GM21529 (cell line): ENCODE measurements around the gene PCSK4.
"Not testable (repeated sequence)": the region's sequence is repeated elsewhere in the genome, so short reads cannot be mapped to it uniquely, and the experiment has no call there.

Source experiments
- ATAC-seq: cut with Tn5 transposase; IDR thresholded peaks from one replicate; pipeline ENCODE4 v1.9.1; 2021; ENCODE audit not compliant: unreplicated experiment

PCSK4 gene

GRCh38 chr19:1490311-1491113, at the start of gene PCSK4:
Gene PCSK4, minus strand, starts transcription at chr19:1490350. Its CDS starts 4 bp downstream, at chr19:1490346.
- peak; percentile 76 for ATAC-seq

- not testable (repeated sequence) for ATAC-seq
These were observed 49.6 kb upstream of the PCSK4 start for GRCh38 chr19:1539749-1540148.

- ATAC-seq: no peak
These were observed 48.8 kb upstream of the PCSK4 start for GRCh38 chr19:1538978-1539377.

GRCh38 chr19:1535699-1536098, 45.5 kb upstream of the PCSK4 start:
- ATAC-seq: not testable (repeated sequence)

- no peak for ATAC-seq
These were observed 44.8 kb upstream of the PCSK4 start for GRCh38 chr19:1534972-1535371.

- no peak for ATAC-seq
These were observed 43.5 kb upstream of the PCSK4 start for GRCh38 chr19:1533510-1534150.

- ATAC-seq: no peak
These were observed 41.9 kb upstream of the PCSK4 start for GRCh38 chr19:1532003-1532402.

GRCh38 chr19:1531587-1531986, 41.4 kb upstream of the PCSK4 start:
- no peak for ATAC-seq

- not testable (repeated sequence) for ATAC-seq
These were observed 40.7 kb upstream of the PCSK4 start for GRCh38 chr19:1530856-1531255.

GRCh38 chr19:1529430-1529816, 39.3 kb upstream of the PCSK4 start:
- ATAC-seq: no peak

- ATAC-seq: no peak
These were observed 38.7 kb upstream of the PCSK4 start for GRCh38 chr19:1528596-1529429.

- no peak for ATAC-seq
These were observed 37.6 kb upstream of the PCSK4 start for GRCh38 chr19:1527650-1528309.

- no peak for ATAC-seq
These were observed 37.0 kb upstream of the PCSK4 start for GRCh38 chr19:1526979-1527649.

GRCh38 chr19:1526066-1526778, 36.1 kb upstream of the PCSK4 start:
- ATAC-seq: no peak

GRCh38 chr19:1525343-1525742, 35.2 kb upstream of the PCSK4 start:
- no peak for ATAC-seq

GRCh38 chr19:1524972-1525325, 34.8 kb upstream of the PCSK4 start:
- ATAC-seq: no peak

- ATAC-seq: no peak
These were observed 34.3 kb upstream of the PCSK4 start for GRCh38 chr19:1524287-1524971.

GRCh38 chr19:1523412-1524286, 33.5 kb upstream of the PCSK4 start, which contains the start of gene PLK5:
Gene PLK5, plus strand, starts transcription at chr19:1524077. Its CDS starts 2,920 bp downstream, at chr19:1526997.
- no peak for ATAC-seq
